Natural killer cell treated with Interleukin-12 subunit alpha and Interleukin-12 subunit beta and Interleukin-15 and Interleukin-18, amount 100 ng/mL, for 72 hours (primary cell): ENCODE data around the gene DRGX. TPM values are rescaled to one million over a fixed set of nuclear protein-coding genes. Genes with fewer than 3 reads are reported as not detected.

ENCODE experiments used
- ATAC-seq, 2 donors: fragments of 150-1000 bp; cut with Tn5 transposase in 1 of 2; sonication (Bioruptor Pico), chemical (Tn5 transposase) in 1 of 2; 2 replicates each; pipeline ENCODE4 v1.10.0; 2021
- DNase-seq: peaks from one replicate; pipeline ENCODE4 v3.0.0; 2022; ENCODE audit warnings: low spot score
- H3K27ac Mint-ChIP-seq, 2 donors: 1 replicate in 1 of 2; 2 replicates in 1 of 2; pipeline ENCODE4 v1.8.0; 2022; ENCODE audit warnings: mixed read lengths in 2 of 2, mild to moderate bottlenecking in 1 of 2, moderate library complexity in 1 of 2
- H3K27me3 Mint-ChIP-seq, 2 donors: 1 replicate in 1 of 2; 2 replicates in 1 of 2; pipeline ENCODE4 v1.8.0; 2022; ENCODE audit warnings: mixed read lengths in 2 of 2
- H3K36me3 Mint-ChIP-seq: one replicate; pipeline ENCODE4 v1.8.0; 2022; ENCODE audit warnings: mixed read lengths
- H3K4me1 Mint-ChIP-seq, 2 donors: 1 replicate in 1 of 2; 2 replicates in 1 of 2; pipeline ENCODE4 v1.8.0; 2022; ENCODE audit warnings: low read depth in 2 of 2, mixed read lengths in 2 of 2, mild to moderate bottlenecking in 1 of 2
- H3K4me3 Mint-ChIP-seq: one replicate; pipeline ENCODE4 v1.8.0; 2022; ENCODE audit warnings: mixed read lengths
- H3K9me3 Mint-ChIP-seq: 2 replicates; pipeline ENCODE4 v1.8.0; 2022; ENCODE audit warnings: mixed read lengths
- total RNA-seq, 2 donors: library from RNA; stranded (reverse); gene quantifications; one replicate each; pipeline ENCODE4 v1.2.3, GENCODE V29; 2022

Gene DRGX
- total RNA-seq, 2 donors from 2014 or later: not detected

DNA sequence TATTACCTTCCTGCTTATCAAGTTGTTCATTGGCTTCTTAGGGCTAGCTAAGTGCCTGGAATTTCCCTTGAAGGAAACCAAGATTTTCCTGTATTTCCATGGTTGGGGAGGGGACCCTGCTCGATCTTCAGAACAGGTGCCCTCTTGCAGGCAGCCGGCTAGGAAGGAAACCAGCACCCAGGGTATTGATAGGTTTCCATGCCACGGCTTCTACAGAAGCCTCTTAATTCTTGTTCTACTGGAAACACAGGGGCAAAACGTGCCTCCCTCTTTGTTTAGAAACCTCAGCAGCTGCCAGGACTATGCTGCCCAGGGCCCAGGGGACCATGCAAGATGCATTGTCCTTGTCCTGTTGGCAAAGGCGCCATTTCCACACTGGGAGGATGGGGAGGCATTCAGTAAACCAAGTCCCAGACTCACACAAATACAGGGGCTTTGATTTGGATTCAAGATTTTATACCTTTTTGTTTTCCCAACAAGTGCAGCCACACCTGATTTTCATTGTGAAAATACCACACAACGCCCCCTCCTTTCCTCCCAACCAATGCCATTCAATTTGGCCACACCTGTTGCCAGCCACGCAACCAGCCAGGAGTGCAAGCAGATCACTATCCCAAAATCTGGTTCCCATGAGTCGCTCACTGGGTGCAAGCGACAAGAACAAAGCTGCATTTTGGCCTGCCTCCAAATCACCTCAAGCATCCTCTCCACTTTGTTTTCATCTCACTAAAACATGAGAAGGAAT, 67.3 kb downstream of the DRGX start:
- Mint-ChIP-seq H3K4me3 (no peak overlapping the region), H3K27me3 (peaks cover 4 to 5% of the 10 kb centered on the region in 2 donors), H3K27ac (no peak overlapping the region), H3K36me3 (no peaks in the 10 kb centered on the region), H3K4me1 (peaks cover 0 to 2% of the 10 kb centered on the region in 2 donors), H3K9me3 (no peaks in the 10 kb centered on the region)
- ATAC-seq (no peak), DNase-seq (no peak)

GRCh38 chr10:49327036-49327813, 68.7 kb downstream of the DRGX start:
- no peaks in the 10 kb centered on the region for H3K36me3 Mint-ChIP-seq
- H3K4me1 Mint-ChIP-seq: peaks cover 0 to 2% of the 10 kb centered on the region in 2 donors
- no peak overlapping the region for H3K4me3 Mint-ChIP-seq
- ATAC-seq (no peak), DNase-seq (no peak)
- no peaks in the 10 kb centered on the region for H3K9me3 Mint-ChIP-seq
- peaks cover 4 to 5% of the 10 kb centered on the region in 2 donors for H3K27me3 Mint-ChIP-seq
- no peak overlapping the region for H3K27ac Mint-ChIP-seq

GRCh38 chr10:49325916-49326783, 69.7 kb downstream of the DRGX start:
- Mint-ChIP-seq H3K27me3 (peaks cover 4 to 5% of the 10 kb centered on the region in 2 donors), H3K4me1 (peaks cover 0 to 2% of the 10 kb centered on the region in 2 donors), H3K9me3 (no peaks in the 10 kb centered on the region), H3K4me3 (no peak overlapping the region), H3K27ac (no peak overlapping the region), H3K36me3 (no peaks in the 10 kb centered on the region)
- ATAC-seq: peak; percentile 22 to 52
- no peak for DNase-seq

DNA sequence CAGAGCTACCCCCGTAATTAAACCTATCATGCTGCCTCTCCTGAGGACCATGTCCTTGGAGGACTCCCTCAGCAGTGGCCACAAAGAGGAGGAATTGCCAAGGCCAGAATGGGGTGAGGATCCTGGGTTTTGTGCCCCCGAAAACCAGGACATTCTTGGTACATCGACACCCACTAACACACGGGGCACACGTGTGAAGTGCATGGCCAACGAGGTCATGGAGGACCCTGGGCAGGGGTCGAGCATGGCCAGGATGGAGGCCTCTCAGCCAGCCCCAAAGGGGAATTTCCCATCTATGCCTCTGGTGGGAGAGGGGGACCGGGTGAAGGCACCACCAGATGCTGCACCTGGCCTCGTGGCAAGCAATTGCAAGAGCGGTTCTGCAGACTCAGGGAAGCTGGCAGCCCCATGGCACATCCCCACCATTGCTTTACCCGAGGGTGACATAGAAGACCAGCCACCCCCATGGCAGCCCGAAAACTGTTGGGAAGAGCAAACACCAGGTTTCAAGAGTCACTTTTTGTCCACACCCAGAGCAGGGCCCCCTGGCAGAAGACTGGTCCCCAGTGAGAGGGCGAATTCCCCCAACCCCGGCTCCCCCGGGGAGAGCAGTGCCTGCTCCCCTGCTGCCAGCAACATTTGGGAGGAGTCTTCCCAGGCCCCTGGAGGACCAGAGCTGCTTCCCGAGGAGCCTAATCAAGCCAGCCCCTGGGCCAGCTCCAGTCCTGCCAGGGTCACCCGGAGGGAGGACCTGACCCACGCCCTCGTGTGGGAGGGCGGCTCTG, 70.6 kb downstream of the DRGX start:
- no peak for DNase-seq

DNA sequence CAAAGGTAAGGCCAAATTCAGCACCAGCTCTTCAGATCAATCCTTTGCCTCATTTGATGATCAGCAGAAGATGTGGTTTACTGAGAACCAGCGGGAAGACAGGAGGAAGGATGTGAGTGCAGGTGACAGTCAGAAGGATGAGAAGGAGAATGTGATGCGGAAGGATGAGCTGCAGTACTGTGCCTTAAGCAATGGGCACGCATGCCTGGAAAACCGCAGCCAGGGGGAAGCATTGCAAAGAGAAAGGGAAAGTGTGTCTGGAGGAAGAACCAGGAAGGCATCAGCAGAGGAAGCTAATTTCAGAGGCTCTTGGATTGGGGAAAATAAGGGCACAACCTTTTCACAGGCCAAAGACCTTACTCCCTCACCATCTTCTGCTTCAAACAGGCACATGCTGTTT, 71.2 kb downstream of the DRGX start:
- no peak for ATAC-seq
- no peak overlapping the region for H3K4me3 Mint-ChIP-seq
- H3K4me1 Mint-ChIP-seq: peaks cover 0 to 5% of the 10 kb centered on the region in 2 donors
- H3K27ac Mint-ChIP-seq: no peak overlapping the region
- no peaks in the 10 kb centered on the region for H3K36me3 Mint-ChIP-seq
- H3K9me3 Mint-ChIP-seq: no peaks in the 10 kb centered on the region
- H3K27me3 Mint-ChIP-seq: peaks cover 4 to 5% of the 10 kb centered on the region in 2 donors
- no peak for DNase-seq

More for the DNA sequence above, 70.6 kb downstream of the DRGX start:
- Mint-ChIP-seq H3K9me3 (no peaks in the 10 kb centered on the region), H3K27ac (no peak overlapping the region), H3K4me3 (no peak overlapping the region), H3K4me1 (peaks cover 0 to 2% of the 10 kb centered on the region in 2 donors), H3K36me3 (no peaks in the 10 kb centered on the region), H3K27me3 (peaks cover 4 to 5% of the 10 kb centered on the region in 2 donors)
- no peak for ATAC-seq

GRCh38 chr10:49323896-49324270, 72.0 kb downstream of the DRGX start:
- H3K4me1 Mint-ChIP-seq: peaks cover 0 to 9% of the 10 kb centered on the region in 2 donors
- H3K9me3 Mint-ChIP-seq: no peaks in the 10 kb centered on the region
- peaks cover 4 to 5% of the 10 kb centered on the region in 2 donors for H3K27me3 Mint-ChIP-seq
- no peaks in the 10 kb centered on the region for H3K36me3 Mint-ChIP-seq
- no peak overlapping the region for H3K27ac Mint-ChIP-seq
- no peak for DNase-seq
- no peak overlapping the region for H3K4me3 Mint-ChIP-seq
- ATAC-seq: no peak

- no peak for ATAC-seq
- H3K27ac Mint-ChIP-seq: no peak overlapping the region
- peaks cover 0 to 9% of the 10 kb centered on the region in 2 donors for H3K4me1 Mint-ChIP-seq
- H3K27me3 Mint-ChIP-seq: peaks cover 4 to 5% of the 10 kb centered on the region in 2 donors
- H3K36me3 Mint-ChIP-seq: no peaks in the 10 kb centered on the region
- no peak for DNase-seq
- H3K9me3 Mint-ChIP-seq: no peaks in the 10 kb centered on the region
- no peak overlapping the region for H3K4me3 Mint-ChIP-seq
Observed at GRCh38 chr10:49323171-49323895, 72.6 kb downstream of the DRGX start.

GRCh38 chr10:49322371-49323170, 73.3 kb downstream of the DRGX start:
- H3K27ac Mint-ChIP-seq: no peak overlapping the region

DNA sequence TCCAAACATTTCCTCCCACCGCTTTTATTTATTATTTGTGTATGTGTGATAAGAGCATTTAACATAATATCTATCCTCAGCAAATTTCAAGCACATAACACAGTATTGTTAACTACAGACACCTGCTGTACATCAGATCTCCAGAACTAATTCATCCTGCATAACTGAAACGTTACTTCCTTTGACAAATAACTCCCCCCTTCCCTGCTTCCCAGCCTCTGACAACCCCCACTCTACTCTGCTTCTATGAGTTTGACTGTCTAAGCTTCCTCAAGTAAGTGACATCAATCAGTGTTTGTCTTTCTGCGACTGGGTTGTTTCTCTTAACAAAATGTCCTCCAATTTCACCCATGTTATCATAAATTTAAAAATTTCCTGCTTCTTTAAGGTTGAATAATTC, 74.9 kb downstream of the DRGX start:
- peaks cover 0 to 9% of the 10 kb centered on the region in 2 donors for H3K4me1 Mint-ChIP-seq
- H3K9me3 Mint-ChIP-seq: no peaks in the 10 kb centered on the region
- H3K4me3 Mint-ChIP-seq: no peak overlapping the region
- no peaks in the 10 kb centered on the region for H3K36me3 Mint-ChIP-seq
- peaks cover 4 to 5% of the 10 kb centered on the region in 2 donors for H3K27me3 Mint-ChIP-seq
- ATAC-seq (no peak), DNase-seq (no peak)
- no peak overlapping the region for H3K27ac Mint-ChIP-seq

More at GRCh38 chr10:49322371-49323170, 73.3 kb downstream of the DRGX start:
- Mint-ChIP-seq H3K9me3 (no peaks in the 10 kb centered on the region), H3K27me3 (peaks cover 4 to 5% of the 10 kb centered on the region in 2 donors), H3K4me3 (no peak overlapping the region), H3K4me1 (peaks cover 0 to 9% of the 10 kb centered on the region in 2 donors), H3K36me3 (no peaks in the 10 kb centered on the region)
- ATAC-seq (no peak), DNase-seq (no peak)

DNA sequence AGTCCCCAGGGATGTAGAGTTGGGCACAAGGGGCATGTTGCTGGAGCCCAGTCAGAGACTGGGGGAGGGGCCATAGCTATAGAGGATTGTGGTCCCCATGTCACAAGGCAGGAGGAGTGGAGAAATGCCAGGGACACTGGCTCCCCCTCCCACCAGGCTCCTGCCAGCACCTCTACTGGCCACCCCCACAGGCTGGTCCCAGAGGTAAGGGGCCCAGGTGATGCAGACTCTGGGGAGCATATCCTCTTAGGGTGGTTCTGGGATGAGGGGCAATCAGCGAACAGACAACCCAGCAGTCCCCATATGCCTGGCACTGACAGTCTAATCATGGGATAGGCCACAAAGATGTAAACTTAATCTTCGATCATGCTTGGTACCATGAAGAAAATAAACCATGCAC, 75.7 kb downstream of the DRGX start:
- H3K36me3 Mint-ChIP-seq: no peaks in the 10 kb centered on the region
- peaks cover 0 to 9% of the 10 kb centered on the region in 2 donors for H3K4me1 Mint-ChIP-seq
- ATAC-seq (no peak), DNase-seq (no peak)
- peaks cover 4 to 5% of the 10 kb centered on the region in 2 donors for H3K27me3 Mint-ChIP-seq
- H3K9me3 Mint-ChIP-seq: no peaks in the 10 kb centered on the region
- no peak overlapping the region for H3K4me3 Mint-ChIP-seq
- no peak overlapping the region for H3K27ac Mint-ChIP-seq

GRCh38 chr10:49319206-49319605, 76.7 kb downstream of the DRGX start:
- Mint-ChIP-seq H3K4me3 (no peak overlapping the region), H3K27ac (no peak overlapping the region), H3K4me1 (peaks cover 0 to 6% of the 10 kb centered on the region in 2 donors), H3K36me3 (no peaks in the 10 kb centered on the region), H3K27me3 (no peaks in the 10 kb centered on the region), H3K9me3 (no peaks in the 10 kb centered on the region)
- DNase-seq (no peak), ATAC-seq (no peak)

GRCh38 chr10:49318755-49319154, 77.1 kb downstream of the DRGX start:
- H3K4me3 Mint-ChIP-seq: no peak overlapping the region
- DNase-seq: no peak
- H3K27me3 Mint-ChIP-seq: no peaks in the 10 kb centered on the region
- peaks cover 0 to 6% of the 10 kb centered on the region in 2 donors for H3K4me1 Mint-ChIP-seq
- peak in 1 of 2 donors; percentile 46 for ATAC-seq
- H3K27ac Mint-ChIP-seq: no peak overlapping the region
- H3K36me3 Mint-ChIP-seq: no peaks in the 10 kb centered on the region
- H3K9me3 Mint-ChIP-seq: no peaks in the 10 kb centered on the region
